ENCODE results near the gene DMC1. TPM values are rescaled to one million over a fixed set of nuclear protein-coding genes. Genes with fewer than 3 reads are reported as not detected.
A peak's percentile ranks its signal among the peaks of the same experiment; 100 is the strongest.

The DMC1 gene
- total and polyA plus RNA-seq, 2 experiments from 2014 or later: 5.0 to 18.5 TPM

DNA sequence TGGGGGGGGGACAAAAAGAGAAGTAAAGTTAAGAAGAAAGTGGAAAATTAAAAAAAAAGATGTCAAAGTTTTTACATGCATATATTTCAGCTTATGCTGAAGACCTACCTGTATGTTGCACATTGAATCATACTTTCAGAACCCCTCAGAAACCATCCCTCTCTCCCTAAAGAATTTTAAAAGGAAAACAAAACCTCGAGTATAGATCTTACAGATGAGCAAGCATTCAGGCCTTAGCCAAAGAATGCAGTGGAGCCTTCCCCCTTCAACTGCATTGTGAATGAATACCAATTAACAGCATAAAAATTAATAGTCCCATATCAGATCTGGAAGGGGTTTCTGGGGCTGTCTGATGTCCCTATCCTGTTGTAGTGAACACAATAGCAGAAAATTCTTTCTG, 85.7 kb downstream of the DMC1 start:
- no peak overlapping the region for H3K27ac Mint-ChIP-seq
- H3K4me3 ChIP-seq: no peak overlapping the region
- DNase-seq (ENCODE audit: low spot score) (no peak), ATAC-seq (no peak)
- no peak overlapping the region for H3K4me2 ChIP-seq
- peaks cover 64% of the 10 kb centered on the region for H3K36me3 ChIP-seq (ENCODE audit: insufficient read depth)
- peaks cover 13% of the 10 kb centered on the region for H3K4me1 Mint-ChIP-seq
- H2AFZ ChIP-seq: no peak overlapping the region
- peaks cover 10% of the 10 kb centered on the region for H3K27me3 Mint-ChIP-seq (ENCODE audit: insufficient read depth, low read depth, poor library complexity)
- TF ChIP-seq CREB1 (CRISPR knock-in tag; IDR thresholded peaks at IDR 0.05; ENCODE audit: low read depth) (no peak), ZNF114 (CRISPR knock-in tag; IDR thresholded peaks at IDR 0.05) (no peak), EZH2 (IDR thresholded peaks at IDR 0.05; ENCODE audit: low read depth, unreplicated experiment) (no peak), ZNF331 (CRISPR knock-in tag; IDR thresholded peaks at IDR 0.05; ENCODE audit: low read depth) (no peak), POLR2AphosphoS5 (IDR thresholded peaks at IDR 0.05; ENCODE audit: low read depth) (no peak), EZH2phosphoT487 (IDR thresholded peaks at IDR 0.05; ENCODE audit: unreplicated experiment) (no peak), ETS1 (IDR thresholded peaks at IDR 0.05) (no peak)
- TF ChIP-seq, protein P1, sequence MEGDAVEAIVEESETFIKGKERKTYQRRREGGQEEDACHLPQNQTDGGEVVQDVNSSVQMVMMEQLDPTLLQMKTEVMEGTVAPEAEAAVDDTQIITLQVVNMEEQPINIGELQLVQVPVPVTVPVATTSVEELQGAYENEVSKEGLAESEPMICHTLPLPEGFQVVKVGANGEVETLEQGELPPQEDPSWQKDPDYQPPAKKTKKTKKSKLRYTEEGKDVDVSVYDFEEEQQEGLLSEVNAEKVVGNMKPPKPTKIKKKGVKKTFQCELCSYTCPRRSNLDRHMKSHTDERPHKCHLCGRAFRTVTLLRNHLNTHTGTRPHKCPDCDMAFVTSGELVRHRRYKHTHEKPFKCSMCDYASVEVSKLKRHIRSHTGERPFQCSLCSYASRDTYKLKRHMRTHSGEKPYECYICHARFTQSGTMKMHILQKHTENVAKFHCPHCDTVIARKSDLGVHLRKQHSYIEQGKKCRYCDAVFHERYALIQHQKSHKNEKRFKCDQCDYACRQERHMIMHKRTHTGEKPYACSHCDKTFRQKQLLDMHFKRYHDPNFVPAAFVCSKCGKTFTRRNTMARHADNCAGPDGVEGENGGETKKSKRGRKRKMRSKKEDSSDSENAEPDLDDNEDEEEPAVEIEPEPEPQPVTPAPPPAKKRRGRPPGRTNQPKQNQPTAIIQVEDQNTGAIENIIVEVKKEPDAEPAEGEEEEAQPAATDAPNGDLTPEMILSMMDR (conservative IDR thresholded peaks at IDR 0.05; ENCODE audit: low read depth in 2 of 2): no peak
- TF ChIP-seq, protein P2, sequence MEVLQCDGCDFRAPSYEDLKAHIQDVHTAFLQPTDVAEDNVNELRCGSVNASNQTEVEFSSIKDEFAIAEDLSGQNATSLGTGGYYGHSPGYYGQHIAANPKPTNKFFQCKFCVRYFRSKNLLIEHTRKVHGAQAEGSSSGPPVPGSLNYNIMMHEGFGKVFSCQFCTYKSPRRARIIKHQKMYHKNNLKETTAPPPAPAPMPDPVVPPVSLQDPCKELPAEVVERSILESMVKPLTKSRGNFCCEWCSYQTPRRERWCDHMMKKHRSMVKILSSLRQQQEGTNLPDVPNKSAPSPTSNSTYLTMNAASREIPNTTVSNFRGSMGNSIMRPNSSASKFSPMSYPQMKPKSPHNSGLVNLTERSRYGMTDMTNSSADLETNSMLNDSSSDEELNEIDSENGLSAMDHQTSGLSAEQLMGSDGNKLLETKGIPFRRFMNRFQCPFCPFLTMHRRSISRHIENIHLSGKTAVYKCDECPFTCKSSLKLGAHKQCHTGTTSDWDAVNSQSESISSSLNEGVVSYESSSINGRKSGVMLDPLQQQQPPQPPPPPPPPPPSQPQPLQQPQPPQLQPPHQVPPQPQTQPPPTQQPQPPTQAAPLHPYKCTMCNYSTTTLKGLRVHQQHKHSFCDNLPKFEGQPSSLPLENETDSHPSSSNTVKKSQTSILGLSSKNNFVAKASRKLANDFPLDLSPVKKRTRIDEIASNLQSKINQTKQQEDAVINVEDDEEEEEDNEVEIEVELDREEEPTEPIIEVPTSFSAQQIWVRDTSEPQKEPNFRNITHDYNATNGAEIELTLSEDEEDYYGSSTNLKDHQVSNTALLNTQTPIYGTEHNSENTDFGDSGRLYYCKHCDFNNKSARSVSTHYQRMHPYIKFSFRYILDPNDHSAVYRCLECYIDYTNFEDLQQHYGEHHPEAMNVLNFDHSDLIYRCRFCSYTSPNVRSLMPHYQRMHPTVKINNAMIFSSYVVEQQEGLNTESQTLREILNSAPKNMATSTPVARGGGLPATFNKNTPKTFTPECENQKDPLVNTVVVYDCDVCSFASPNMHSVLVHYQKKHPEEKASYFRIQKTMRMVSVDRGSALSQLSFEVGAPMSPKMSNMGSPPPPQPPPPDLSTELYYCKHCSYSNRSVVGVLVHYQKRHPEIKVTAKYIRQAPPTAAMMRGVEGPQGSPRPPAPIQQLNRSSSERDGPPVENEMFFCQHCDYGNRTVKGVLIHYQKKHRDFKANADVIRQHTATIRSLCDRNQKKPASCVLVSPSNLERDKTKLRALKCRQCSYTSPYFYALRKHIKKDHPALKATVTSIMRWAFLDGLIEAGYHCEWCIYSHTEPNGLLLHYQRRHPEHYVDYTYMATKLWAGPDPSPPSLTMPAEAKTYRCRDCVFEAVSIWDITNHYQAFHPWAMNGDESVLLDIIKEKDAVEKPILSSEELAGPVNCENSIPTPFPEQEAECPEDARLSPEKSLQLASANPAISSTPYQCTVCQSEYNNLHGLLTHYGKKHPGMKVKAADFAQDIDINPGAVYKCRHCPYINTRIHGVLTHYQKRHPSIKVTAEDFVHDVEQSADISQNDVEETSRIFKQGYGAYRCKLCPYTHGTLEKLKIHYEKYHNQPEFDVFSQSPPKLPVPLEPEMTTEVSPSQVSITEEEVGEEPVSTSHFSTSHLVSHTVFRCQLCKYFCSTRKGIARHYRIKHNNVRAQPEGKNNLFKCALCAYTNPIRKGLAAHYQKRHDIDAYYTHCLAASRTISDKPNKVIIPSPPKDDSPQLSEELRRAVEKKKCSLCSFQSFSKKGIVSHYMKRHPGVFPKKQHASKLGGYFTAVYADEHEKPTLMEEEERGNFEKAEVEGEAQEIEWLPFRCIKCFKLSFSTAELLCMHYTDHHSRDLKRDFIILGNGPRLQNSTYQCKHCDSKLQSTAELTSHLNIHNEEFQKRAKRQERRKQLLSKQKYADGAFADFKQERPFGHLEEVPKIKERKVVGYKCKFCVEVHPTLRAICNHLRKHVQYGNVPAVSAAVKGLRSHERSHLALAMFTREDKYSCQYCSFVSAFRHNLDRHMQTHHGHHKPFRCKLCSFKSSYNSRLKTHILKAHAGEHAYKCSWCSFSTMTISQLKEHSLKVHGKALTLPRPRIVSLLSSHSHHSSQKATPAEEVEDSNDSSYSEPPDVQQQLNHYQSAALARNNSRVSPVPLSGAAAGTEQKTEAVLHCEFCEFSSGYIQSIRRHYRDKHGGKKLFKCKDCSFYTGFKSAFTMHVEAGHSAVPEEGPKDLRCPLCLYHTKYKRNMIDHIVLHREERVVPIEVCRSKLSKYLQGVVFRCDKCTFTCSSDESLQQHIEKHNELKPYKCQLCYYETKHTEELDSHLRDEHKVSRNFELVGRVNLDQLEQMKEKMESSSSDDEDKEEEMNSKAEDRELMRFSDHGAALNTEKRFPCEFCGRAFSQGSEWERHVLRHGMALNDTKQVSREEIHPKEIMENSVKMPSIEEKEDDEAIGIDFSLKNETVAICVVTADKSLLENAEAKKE (CRISPR knock-in tag; IDR thresholded peaks at IDR 0.05): no peak
- peaks cover 23% of the 10 kb centered on the region for H4K20me1 ChIP-seq (replicated peaks; ENCODE audit: insufficient read depth)
- H3K9me3 Mint-ChIP-seq: no peaks in the 10 kb centered on the region
- H3K4me1 ChIP-seq (ENCODE audit: insufficient read depth): no peaks in the 10 kb centered on the region
- peaks cover 12% of the 10 kb centered on the region; the same call in 1 of the 2 replicates for H3K79me2 ChIP-seq (replicated peaks; ENCODE audit: insufficient read depth)
- no peaks in the 10 kb centered on the region for H3K27me3 ChIP-seq (ENCODE audit: insufficient read depth)
- peak overlapping the region; percentile 30; the same call in 1 of the 2 replicates for H3K27ac ChIP-seq (ENCODE audit: low read depth)
- H3K36me3 Mint-ChIP-seq (ENCODE audit: low read depth): peaks cover 87% of the 10 kb centered on the region
- no peak overlapping the region for H3K4me3 Mint-ChIP-seq
- peaks cover 53% of the 10 kb centered on the region for H3F3A ChIP-seq (replicated peaks; ENCODE audit: low read depth)
- H3K9me2 ChIP-seq (ENCODE audit: insufficient read depth): no peaks in the 10 kb centered on the region
